Hematopoietic multipotent progenitor cell treated with erythropoietin and hydrocortisone succinate and interleukin-3 and kit ligand, for 17 days (in vitro differentiated cells): Measurements from ENCODE around the gene SLC6A16.
A peak's percentile ranks its signal among the peaks of the same experiment; 100 is the strongest.

Experiments used
- DNase-seq: peaks from one replicate; pipeline ENCODE4 v3.0.0-alpha.2; 2015; ENCODE audit warnings: low spot score

SLC6A16 gene

GRCh38 chr19:49271080-49271753, 53.8 kb downstream of the SLC6A16 start:
- DNase-seq, result no peak

GRCh38 chr19:49266409-49266808, 58.6 kb downstream of the SLC6A16 start:
- DNase-seq, result peak; percentile 15

DNA sequence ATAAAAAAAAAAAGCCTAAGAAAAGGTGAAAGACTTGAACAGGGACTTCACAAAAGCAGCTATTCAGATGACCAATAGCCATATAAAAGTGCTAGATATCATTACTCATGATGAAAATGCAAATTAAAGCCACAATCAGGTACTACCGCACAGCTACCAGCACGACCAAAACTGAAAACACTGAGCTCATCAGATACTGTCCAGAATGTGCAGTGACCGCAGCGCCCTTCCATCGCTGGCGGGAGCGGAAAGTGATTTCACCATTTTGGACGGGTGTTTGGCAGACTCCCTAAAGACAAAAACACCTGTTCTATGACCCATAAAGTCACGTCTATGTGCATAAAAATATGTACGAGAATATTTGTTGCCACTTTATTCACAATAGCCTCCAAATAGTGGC, 60.7 kb downstream of the SLC6A16 start:
- no peak for DNase-seq

GRCh38 chr19:49261602-49262001, 63.4 kb downstream of the SLC6A16 start:
- no peak for DNase-seq

DNA sequence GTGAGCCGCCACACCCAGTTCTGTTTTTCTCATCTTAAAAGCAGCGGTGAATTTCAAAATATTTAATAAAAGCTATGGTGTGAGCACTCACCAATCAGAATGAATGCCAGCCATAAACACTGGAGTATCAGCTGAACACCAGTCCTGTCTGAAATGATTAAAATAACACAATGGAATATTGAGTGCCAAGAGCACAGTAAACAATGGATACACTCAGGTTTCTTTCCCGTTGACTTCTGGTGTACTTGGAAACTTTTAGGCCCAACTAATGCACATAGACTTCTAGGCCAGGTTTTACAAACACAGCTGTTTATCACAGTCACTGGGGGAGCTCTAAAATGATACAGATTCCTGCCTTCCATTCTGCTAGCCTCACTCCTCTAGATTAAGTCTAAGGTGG, 68.3 kb downstream of the SLC6A16 start:
- no peak for DNase-seq

DNA sequence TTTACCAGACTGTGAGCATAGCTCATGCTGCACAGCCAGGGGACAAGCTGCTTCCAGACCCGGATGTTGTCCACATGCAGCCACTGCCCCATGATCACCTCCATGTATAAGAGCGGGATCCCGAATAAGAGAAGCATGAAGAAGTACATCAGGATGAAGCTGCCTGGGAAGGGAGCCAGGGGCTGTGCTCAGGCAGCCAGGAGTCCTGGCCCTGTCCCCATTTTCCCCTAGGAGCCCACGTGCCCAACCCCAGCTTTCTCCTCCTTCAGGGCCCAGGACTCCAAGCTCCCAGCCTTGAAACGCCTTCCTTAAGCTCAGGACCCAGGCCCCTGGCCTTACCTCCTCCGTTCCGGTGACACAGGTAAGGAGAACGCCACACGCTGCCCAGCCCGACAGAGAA, 69.3 kb downstream of the SLC6A16 start:
- no peak for DNase-seq

GRCh38 chr19:49249933-49250332, 75.1 kb downstream of the SLC6A16 start:
- no peak for DNase-seq

DNA sequence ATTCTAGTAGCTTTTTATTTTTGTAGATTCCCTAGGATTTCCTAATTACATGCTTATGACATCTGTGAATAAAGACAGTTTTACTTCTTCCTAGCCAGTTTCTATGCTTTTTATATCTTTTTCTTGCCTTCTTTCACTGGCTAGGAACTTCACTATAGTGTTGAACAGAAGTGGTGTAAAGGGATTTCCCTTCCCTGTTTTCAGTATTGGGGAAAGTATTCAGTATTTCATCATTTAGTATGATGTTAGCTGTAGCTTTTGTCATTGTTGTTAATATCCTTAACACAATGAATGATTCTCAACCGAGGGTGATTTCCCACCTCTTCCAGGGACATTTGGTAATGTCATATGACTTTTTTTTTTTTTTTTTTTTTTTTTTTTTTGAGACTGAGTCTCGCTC, 77.3 kb downstream of the SLC6A16 start:
- DNase-seq, result no peak

DNA sequence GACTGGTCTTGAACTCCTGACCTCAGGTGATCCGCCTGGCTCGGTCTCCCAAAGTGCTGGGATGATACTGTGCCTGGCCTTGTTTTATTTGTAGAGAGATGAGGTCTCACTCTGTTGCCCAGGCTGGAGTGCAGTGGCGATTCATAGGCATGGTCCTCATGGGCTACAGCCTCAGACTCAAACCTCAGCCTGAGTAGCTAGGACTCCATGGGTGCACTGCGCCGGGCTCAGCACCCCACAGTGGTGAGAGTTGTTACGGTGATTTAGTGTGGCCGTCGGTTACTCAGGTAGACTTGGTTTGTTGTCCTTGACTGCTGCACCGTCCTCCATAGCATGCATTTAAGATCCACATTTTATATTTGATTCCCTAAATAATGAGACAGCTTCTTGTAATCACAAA, 80.7 kb downstream of the SLC6A16 start:
- DNase-seq, result no peak

DNA sequence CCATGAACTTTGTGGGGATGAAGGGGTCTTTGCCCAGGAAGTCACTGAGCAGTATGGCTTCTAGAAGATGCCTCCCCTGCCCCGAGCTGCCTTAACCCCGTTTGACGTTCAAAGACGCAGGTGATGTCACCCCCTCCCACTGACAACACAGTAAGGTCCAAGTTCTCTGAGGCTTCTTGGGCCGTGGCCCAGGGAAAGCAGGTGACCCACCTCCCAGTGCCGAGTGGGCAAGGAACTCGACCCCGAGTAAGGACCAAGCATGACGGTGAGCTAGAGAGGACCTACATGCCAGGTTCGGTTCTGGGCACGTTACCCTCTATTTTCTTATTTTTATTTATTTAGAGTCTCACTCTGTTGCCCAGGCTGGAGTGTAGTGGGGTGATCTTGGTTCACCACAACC, 81.3 kb downstream of the SLC6A16 start:
- DNase-seq, result no peak

GRCh38 chr19:49243129-49243528, 81.9 kb downstream of the SLC6A16 start:
- no peak for DNase-seq

DNA sequence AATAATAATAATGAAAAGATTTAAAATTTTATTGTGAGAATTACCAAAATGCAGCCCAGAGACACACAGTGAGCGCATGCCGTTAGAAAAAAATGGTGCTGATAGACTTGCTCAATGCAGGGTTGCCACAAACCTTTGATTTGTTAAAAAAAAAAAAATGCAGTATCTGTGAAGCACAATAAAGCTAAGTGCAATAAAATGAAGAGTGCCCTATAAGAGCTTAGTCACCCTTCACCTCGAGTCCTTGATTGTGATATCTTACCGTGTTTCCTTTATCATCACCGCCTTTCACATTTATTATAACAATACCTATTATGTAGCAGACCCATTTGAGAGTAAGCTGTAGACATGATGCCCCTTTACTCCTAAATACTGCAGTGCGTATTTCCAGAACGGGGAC, 83.2 kb downstream of the SLC6A16 start:
- no peak for DNase-seq
